PFSK-1 (cell line): ENCODE data around the gene DSG1.

Source experiments
- FOXP2 ChIP-seq: optimal IDR thresholded peaks from 2 replicates; pipeline ENCODE3; 2011; ENCODE audit warnings: borderline replicate concordance, control low read depth, inconsistent platforms; ENCODE audit not compliant: insufficient read depth; ENCODE audit errors: extremely low read length, extremely low read depth
- POLR2AphosphoS5 ChIP-seq: IDR thresholded peaks from 2 replicates; pipeline ENCODE4 v1.6.1; 2012; ENCODE audit warnings: low read depth, mild to moderate bottlenecking, control low read depth, low read length, moderate library complexity
- REST ChIP-seq, 2 experiments: IDR thresholded peaks; 2 replicates each; pipeline versions ENCODE4 v1.6.1 to v1.8.0; 2011 to 2012; ENCODE audit warnings: low read depth in 2 of 2, low read length in 2 of 2, control low read depth in 1 of 2, inconsistent platforms in 1 of 2, mild to moderate bottlenecking in 1 of 2, moderate library complexity in 1 of 2; ENCODE audit not compliant: insufficient read depth in 1 of 2
- SIN3A ChIP-seq: IDR thresholded peaks from 2 replicates; pipeline ENCODE4 v1.6.1; 2012; ENCODE audit warnings: mild to moderate bottlenecking, low read length, moderate library complexity, borderline replicate concordance; ENCODE audit not compliant: insufficient read depth
- TAF1 ChIP-seq: IDR thresholded peaks from 2 replicates; pipeline ENCODE4 v1.6.1; 2012; ENCODE audit warnings: low read length, control low read depth, borderline replicate concordance; ENCODE audit not compliant: insufficient read depth

GRCh38 chr18:31386741-31387140, 68.8 kb downstream of the DSG1 start:
- TF ChIP-seq POLR2AphosphoS5 (no peak), REST (IDR thresholded peaks at IDR 0.05; ENCODE audit: insufficient read depth in 1 of 2, low read depth in 2 of 2, low read length in 2 of 2) (no peak), FOXP2 (no peak), TAF1 (no peak), SIN3A (no peak)
